Astrocyte (in vitro differentiated cells and primary cell): Measurements from ENCODE around the gene ADNP2.

Experiments used
- EZH2 ChIP-seq: IDR thresholded peaks from 2 replicates; pipeline ENCODE4 v1.6.1; 2012; ENCODE audit warnings: mild to moderate bottlenecking, low read length, inconsistent platforms; ENCODE audit not compliant: insufficient read depth
- TF ChIP-seq, protein P1 (sequence below): IDR thresholded peaks from 2 replicates; pipeline ENCODE4 v1.5.1; 2011; ENCODE audit warnings: low read depth, mild to moderate bottlenecking, inconsistent platforms, low read length, moderate library complexity; ENCODE audit not compliant: insufficient read depth

GRCh38 chr18:80103231-80103630 is 5.8 kb upstream of the ADNP2 start:
- TF ChIP-seq, protein P1, sequence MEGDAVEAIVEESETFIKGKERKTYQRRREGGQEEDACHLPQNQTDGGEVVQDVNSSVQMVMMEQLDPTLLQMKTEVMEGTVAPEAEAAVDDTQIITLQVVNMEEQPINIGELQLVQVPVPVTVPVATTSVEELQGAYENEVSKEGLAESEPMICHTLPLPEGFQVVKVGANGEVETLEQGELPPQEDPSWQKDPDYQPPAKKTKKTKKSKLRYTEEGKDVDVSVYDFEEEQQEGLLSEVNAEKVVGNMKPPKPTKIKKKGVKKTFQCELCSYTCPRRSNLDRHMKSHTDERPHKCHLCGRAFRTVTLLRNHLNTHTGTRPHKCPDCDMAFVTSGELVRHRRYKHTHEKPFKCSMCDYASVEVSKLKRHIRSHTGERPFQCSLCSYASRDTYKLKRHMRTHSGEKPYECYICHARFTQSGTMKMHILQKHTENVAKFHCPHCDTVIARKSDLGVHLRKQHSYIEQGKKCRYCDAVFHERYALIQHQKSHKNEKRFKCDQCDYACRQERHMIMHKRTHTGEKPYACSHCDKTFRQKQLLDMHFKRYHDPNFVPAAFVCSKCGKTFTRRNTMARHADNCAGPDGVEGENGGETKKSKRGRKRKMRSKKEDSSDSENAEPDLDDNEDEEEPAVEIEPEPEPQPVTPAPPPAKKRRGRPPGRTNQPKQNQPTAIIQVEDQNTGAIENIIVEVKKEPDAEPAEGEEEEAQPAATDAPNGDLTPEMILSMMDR: no peak
- no peak for TF ChIP-seq EZH2
